ENCODE measurements around the gene MTHFSD. TPM values are rescaled to one million over a fixed set of nuclear protein-coding genes. Genes with fewer than 3 reads are reported as not detected.

The MTHFSD gene
- total and polyA plus RNA-seq, 4 donors: 9.4 to 28.5 (median 16.6) TPM

GRCh38 chr16:86511317-86512161 lies 43.5 kb downstream of the MTHFSD start:
- DNase-seq (peak in 1 of 3 donors; percentile 37), ATAC-seq (ENCODE audit: insufficient read depth, low FRiP score) (no peak)
- H3K27me3 ChIP-seq (ENCODE audit: control insufficient read depth in 3 of 3, insufficient read depth in 3 of 3, low read length in 2 of 3): peaks cover 3 to 50% (median 14%) of the 10 kb centered on the region in 3 donors
- H3K9me3 ChIP-seq (ENCODE audit: control insufficient read depth in 4 of 4, insufficient read depth in 3 of 4, low read length in 3 of 4): peaks cover 0 to 2% (median 0%) of the 10 kb centered on the region in 4 donors
- peaks cover 0 to 25% (median 4%) of the 10 kb centered on the region in 5 donors for H3K4me1 ChIP-seq (ENCODE audit: control insufficient read depth in 5 of 5, insufficient read depth in 5 of 5, low read length in 5 of 5)
- WGBS, 2 donors: 10 to 15% methylated on average over 44 of the region's 44 CpGs
- peak overlapping the region; percentile 31 to 63 for H3K9ac ChIP-seq (ENCODE audit: insufficient read depth in 1 of 2, low read length in 2 of 2)
- H3K4me3 ChIP-seq: peak overlapping the region; percentile 82
- H3K27ac ChIP-seq (ENCODE audit: low read depth in 1 of 2, low read length in 1 of 2): peak overlapping the region in 1 of 2 donors; percentile 88
- H3K36me3 ChIP-seq (ENCODE audit: control insufficient read depth in 4 of 4, insufficient read depth in 4 of 4, low read length in 4 of 4): peaks cover 0 to 45% (median 1%) of the 10 kb centered on the region in 4 donors
- TF ChIP-seq CTCF (IDR thresholded peaks at IDR 0.05; ENCODE audit: control extremely low read depth, extremely low read depth): no peak

- peak within 1 kb of the TSS in 1 of 2 donors; percentile 79 for H3K9ac ChIP-seq (ENCODE audit: insufficient read depth in 1 of 2, low read length in 2 of 2)
- peak within 1 kb of the TSS in 1 of 2 donors; percentile 89 for H3K27ac ChIP-seq (ENCODE audit: low read depth in 1 of 2, low read length in 1 of 2)
- peaks cover 0 to 23% (median 4%) of the 10 kb centered on the region in 5 donors for H3K4me1 ChIP-seq (ENCODE audit: control insufficient read depth in 5 of 5, insufficient read depth in 5 of 5, low read length in 5 of 5)
- 1% methylated on average over 54 to 89 of the region's 89 CpGs for WGBS, 2 donors
- TF ChIP-seq CTCF (IDR thresholded peaks at IDR 0.05; ENCODE audit: control extremely low read depth, extremely low read depth): no peak
- H3K4me3 ChIP-seq: peak within 1 kb of the TSS; percentile 82
- ATAC-seq (ENCODE audit: insufficient read depth, low FRiP score) (no peak), DNase-seq (no peak)
- peaks cover 0 to 41% (median 1%) of the 10 kb centered on the region in 4 donors for H3K36me3 ChIP-seq (ENCODE audit: control insufficient read depth in 4 of 4, insufficient read depth in 4 of 4, low read length in 4 of 4)
- H3K27me3 ChIP-seq (ENCODE audit: control insufficient read depth in 3 of 3, insufficient read depth in 3 of 3, low read length in 2 of 3): peaks cover 7 to 54% (median 10%) of the 10 kb centered on the region in 3 donors
- peaks cover 0 to 2% (median 0%) of the 10 kb centered on the region in 4 donors for H3K9me3 ChIP-seq (ENCODE audit: control insufficient read depth in 4 of 4, insufficient read depth in 3 of 4, low read length in 3 of 4)
Measured at GRCh38 chr16:86510465-86511261, 44.4 kb downstream of the MTHFSD start, which contains the start of gene FOXF1. Gene FOXF1 (plus strand): TSS chr16:86510527. CDS start chr16:86510570, 43 bp downstream.

- peaks cover 0 to 35% (median 0%) of the 10 kb centered on the region in 4 donors for H3K36me3 ChIP-seq (ENCODE audit: control insufficient read depth in 4 of 4, insufficient read depth in 4 of 4, low read length in 4 of 4)
- peaks cover 0 to 27% (median 5%) of the 10 kb centered on the region in 5 donors for H3K4me1 ChIP-seq (ENCODE audit: control insufficient read depth in 5 of 5, insufficient read depth in 5 of 5, low read length in 5 of 5)
- H3K4me3 ChIP-seq: peak overlapping the region; percentile 55
- no peak for TF ChIP-seq CTCF (IDR thresholded peaks at IDR 0.05; ENCODE audit: control extremely low read depth, extremely low read depth)
- 1% methylated on average over 54 to 82 of the region's 84 CpGs for WGBS, 2 donors
- H3K9me3 ChIP-seq (ENCODE audit: control insufficient read depth in 4 of 4, insufficient read depth in 3 of 4, low read length in 3 of 4): peaks cover 0 to 2% (median 0%) of the 10 kb centered on the region in 4 donors
- DNase-seq (peak; percentile 97 to 98 (median 98)), ATAC-seq (ENCODE audit: insufficient read depth, low FRiP score) (peak; percentile 31)
- H3K27ac ChIP-seq (ENCODE audit: low read depth in 1 of 2, low read length in 1 of 2): peak overlapping the region in 1 of 2 donors; percentile 89
- H3K9ac ChIP-seq (ENCODE audit: insufficient read depth in 1 of 2, low read length in 2 of 2): no peak overlapping the region
- H3K27me3 ChIP-seq (ENCODE audit: control insufficient read depth in 3 of 3, insufficient read depth in 3 of 3, low read length in 2 of 3): peaks cover 7 to 55% (median 10%) of the 10 kb centered on the region in 3 donors
Measured at GRCh38 chr16:86509759-86510464, 45.1 kb downstream of the MTHFSD start.
